ENCODE results near the gene C13orf46. TPM values are rescaled to one million over a fixed set of nuclear protein-coding genes. Genes with fewer than 3 reads are reported as not detected.

C13orf46 gene
- total RNA-seq, 4 donors from 2014 or later, result not detected

- no peak overlapping the region for H3K4me3 ChIP-seq
- H3K9me3 ChIP-seq, result no peaks in the 10 kb centered on the region
- H3K36me3 ChIP-seq, result peaks cover 0 to 54% (median 13%) of the 10 kb centered on the region in 3 donors
- H3K27me3 ChIP-seq, result peaks cover 0 to 8% (median 0%) of the 10 kb centered on the region in 4 donors
- WGBS, 2 donors, result 77 to 89% methylated on average over 8 to 16 of the region's 37 CpGs
- DNase-seq, result no peak
- intact Hi-C loops (cut with DNase I), result no loop called here
- no peak for TF ChIP-seq CTCF (IDR thresholded peaks at IDR 0.05)
- no peak for TF ChIP-seq POLR2A (IDR thresholded peaks at IDR 0.05)
- H3K4me1 ChIP-seq, result peaks cover 0 to 8% (median 4%) of the 10 kb centered on the region in 3 donors
- no peak overlapping the region for H3K27ac ChIP-seq
Observed at GRCh38 chr13:114010401-114011101, 36.7 kb upstream of the C13orf46 start.

- Histone ChIP-seq H3K27ac (no peak overlapping the region), H3K4me3 (no peak overlapping the region), H3K9me3 (no peaks in the 10 kb centered on the region), H3K27me3 (peaks cover 0 to 7% (median 0%) of the 10 kb centered on the region in 4 donors), H3K36me3 (peaks cover 0 to 46% (median 13%) of the 10 kb centered on the region in 3 donors), H3K4me1 (peaks cover 0 to under 1% (median 0%) of the 10 kb centered on the region in 3 donors)
- 74 to 95% methylated on average over 10 to 12 of the region's 31 CpGs for WGBS, 2 donors
- DNase-seq, result no peak
- intact Hi-C loops (cut with DNase I), result no loop called here
- TF ChIP-seq POLR2A (IDR thresholded peaks at IDR 0.05), result no peak
Observed at GRCh38 chr13:114009590-114010400, 35.9 kb upstream of the C13orf46 start.

- no peak overlapping the region for H3K4me3 ChIP-seq
- intact Hi-C loops (cut with DNase I), result no loop called here
- H3K27ac ChIP-seq, result no peak overlapping the region
- WGBS, 2 donors, result 80 to 87% methylated on average over 16 to 23 of the region's 33 CpGs
- DNase-seq, result no peak
- peaks cover 0 to under 1% (median 0%) of the 10 kb centered on the region in 4 donors for H3K27me3 ChIP-seq
- no peaks in the 10 kb centered on the region for H3K4me1 ChIP-seq
- peaks cover 0 to 40% (median 13%) of the 10 kb centered on the region in 3 donors for H3K36me3 ChIP-seq
- no peak for TF ChIP-seq CTCF (IDR thresholded peaks at IDR 0.05)
- TF ChIP-seq POLR2A (IDR thresholded peaks at IDR 0.05), result no peak
- H3K9me3 ChIP-seq, result no peaks in the 10 kb centered on the region
Observed at GRCh38 chr13:114008964-114009589, 35.2 kb upstream of the C13orf46 start.

- DNase-seq, result no peak
- intact Hi-C loops (cut with DNase I), result no loop called here
Observed at GRCh38 chr13:114007566-114007965, 33.7 kb upstream of the C13orf46 start.

More at GRCh38 chr13:114007566-114007965, 33.7 kb upstream of the C13orf46 start:
- H3K4me1 ChIP-seq, result no peaks in the 10 kb centered on the region
- TF ChIP-seq CTCF (IDR thresholded peaks at IDR 0.05) (no peak), POLR2A (IDR thresholded peaks at IDR 0.05) (no peak)
- 72% methylated on average over 9 of the region's 12 CpGs; no CpG with 5 or more reads in 1 of the 2 donors for whole genome bisulfite sequencing, 2 donors
- peaks cover 0 to 43% (median 13%) of the 10 kb centered on the region in 3 donors for H3K36me3 ChIP-seq
- no peaks in the 10 kb centered on the region for H3K27me3 ChIP-seq
- no peaks in the 10 kb centered on the region for H3K9me3 ChIP-seq
- no peak overlapping the region for H3K27ac ChIP-seq
- no peak overlapping the region for H3K4me3 ChIP-seq

Data from esophagus squamous epithelium (tissue), 5 donors.